Thyroid gland (tissue), 4 donors: Measurements from ENCODE around the gene SORL1. TPM values are rescaled to one million over a fixed set of nuclear protein-coding genes. Genes with fewer than 3 reads are reported as not detected.

ENCODE experiments used
- DNase-seq, 2 donors: peaks; one replicate each; pipeline ENCODE4 v3.0.0-alpha.2; 2019
- H3K27ac ChIP-seq, 3 donors: fragments of 200-600 bp; sonication (generic); 1 replicate in 2 of 3; 2 replicates in 1 of 3; pipeline ENCODE4 v1.5.1; 2016 to 2019; ENCODE audit warnings: mild to moderate bottlenecking in 1 of 3, moderate library complexity in 1 of 3
- H3K27me3 ChIP-seq: fragments of 200-600 bp; sonication (generic); one replicate; pipeline ENCODE4 v1.5.1; 2019
- H3K36me3 ChIP-seq, 2 donors: fragments of 200-600 bp; sonication (generic); one replicate each; pipeline ENCODE4 v1.5.1; 2016 to 2019
- H3K4me1 ChIP-seq, 2 donors: fragments of 200-600 bp; sonication (generic); one replicate each; pipeline ENCODE4 v1.5.1; 2017 to 2019
- H3K4me3 ChIP-seq, 3 donors: fragments of 200-600 bp; sonication (generic); replicated peaks in 1 of 3; 1 replicate in 2 of 3; 2 replicates in 1 of 3; pipeline ENCODE4 v1.5.1; 2016; ENCODE audit warnings: mild to moderate bottlenecking in 1 of 3
- H3K9me3 ChIP-seq: fragments of 200-600 bp; sonication (generic); one replicate; pipeline ENCODE4 v1.5.1; 2017
- POLR2A ChIP-seq, 2 donors: fragments of 450-650 bp; IDR thresholded peaks; one replicate each; pipeline ENCODE4 v1.6.1; 2017; ENCODE audit warnings: antibody characterized with exemption in 2 of 2, mild to moderate bottlenecking in 2 of 2, moderate library complexity in 1 of 2
- WGBS, 2 donors: methylation state at CpG; one replicate each; pipeline ENCODE4 v1.1.5; 2017; 5-methylcytosine and 5-hydroxymethylcytosine counted together
- intact Hi-C: fragments of 100-400 bp; cut with DNase I; formaldehyde crosslinking; loops from one replicate; pipeline ENCODE4 v1.15.1; 2023
- total RNA-seq, 4 donors: library from RNA; depleted of rRNA; stranded (reverse); fragments of >200 nt; gene quantifications; one replicate each; pipeline ENCODE4 v1.2.3, GENCODE V29; 2016
- TF ChIP-seq, protein P1 (sequence below), 6 experiments: fragments of 200-600 bp in 3 of 6; fragments of 450-650 bp in 3 of 6; sonication (generic) in 3 of 6; IDR thresholded peaks; one replicate each; pipeline ENCODE4 v1.5.1; 2016 to 2019; ENCODE audit warnings: antibody characterized with exemption in 6 of 6, mild to moderate bottlenecking in 2 of 6, inconsistent platforms in 1 of 6, moderate library complexity in 1 of 6

Gene SORL1
- total RNA-seq, 4 donors from 2014 or later: 19.6 to 73.8 (median 53.6) TPM

DNA sequence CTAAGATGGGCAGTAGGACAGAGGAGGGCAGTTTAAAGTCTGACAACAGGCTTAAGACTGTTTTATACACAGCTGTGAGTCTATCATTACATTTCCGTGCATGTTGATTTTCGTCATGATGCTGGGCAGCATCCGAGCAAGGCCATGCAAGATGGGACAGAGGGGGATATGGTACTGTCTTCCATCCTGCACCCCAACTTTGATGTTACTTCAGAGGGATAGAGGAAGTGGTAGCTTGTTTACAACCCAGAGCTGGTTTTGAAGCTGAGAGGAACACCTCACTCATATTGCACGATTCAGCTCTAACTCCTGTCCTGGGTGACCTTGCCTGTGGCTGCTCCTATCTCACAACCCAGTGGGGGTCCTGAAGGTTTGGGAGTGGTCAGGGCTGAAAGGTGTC is 3.0 kb upstream of the SORL1 start:
- 88 to 99% methylated on average over 4 of the region's 4 CpGs for WGBS, 2 donors
- DNase-seq: no peak
- H3K4me3 ChIP-seq: no peak overlapping the region
- no peak overlapping the region for H3K27ac ChIP-seq
- intact Hi-C loops: no loop called here
- no peaks in the 10 kb centered on the region for H3K36me3 ChIP-seq
- TF ChIP-seq, protein P1, sequence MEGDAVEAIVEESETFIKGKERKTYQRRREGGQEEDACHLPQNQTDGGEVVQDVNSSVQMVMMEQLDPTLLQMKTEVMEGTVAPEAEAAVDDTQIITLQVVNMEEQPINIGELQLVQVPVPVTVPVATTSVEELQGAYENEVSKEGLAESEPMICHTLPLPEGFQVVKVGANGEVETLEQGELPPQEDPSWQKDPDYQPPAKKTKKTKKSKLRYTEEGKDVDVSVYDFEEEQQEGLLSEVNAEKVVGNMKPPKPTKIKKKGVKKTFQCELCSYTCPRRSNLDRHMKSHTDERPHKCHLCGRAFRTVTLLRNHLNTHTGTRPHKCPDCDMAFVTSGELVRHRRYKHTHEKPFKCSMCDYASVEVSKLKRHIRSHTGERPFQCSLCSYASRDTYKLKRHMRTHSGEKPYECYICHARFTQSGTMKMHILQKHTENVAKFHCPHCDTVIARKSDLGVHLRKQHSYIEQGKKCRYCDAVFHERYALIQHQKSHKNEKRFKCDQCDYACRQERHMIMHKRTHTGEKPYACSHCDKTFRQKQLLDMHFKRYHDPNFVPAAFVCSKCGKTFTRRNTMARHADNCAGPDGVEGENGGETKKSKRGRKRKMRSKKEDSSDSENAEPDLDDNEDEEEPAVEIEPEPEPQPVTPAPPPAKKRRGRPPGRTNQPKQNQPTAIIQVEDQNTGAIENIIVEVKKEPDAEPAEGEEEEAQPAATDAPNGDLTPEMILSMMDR (IDR thresholded peaks at IDR 0.05): no peak
- TF ChIP-seq POLR2A (IDR thresholded peaks at IDR 0.05): no peak
- no peaks in the 10 kb centered on the region for H3K9me3 ChIP-seq
- no peaks in the 10 kb centered on the region for H3K27me3 ChIP-seq
- peaks cover 13 to 15% of the 10 kb centered on the region in 2 donors for H3K4me1 ChIP-seq

- WGBS, 2 donors: 91 to 92% methylated on average over 2 of the region's 2 CpGs
- Histone ChIP-seq H3K27me3 (no peaks in the 10 kb centered on the region), H3K4me1 (peaks cover 13 to 15% of the 10 kb centered on the region in 2 donors), H3K36me3 (no peaks in the 10 kb centered on the region), H3K27ac (no peak overlapping the region), H3K9me3 (no peaks in the 10 kb centered on the region), H3K4me3 (no peak overlapping the region)
- DNase-seq: no peak
- intact Hi-C loops: loop anchor here (10.0 kb wide), 1 partner anchor 125 kb away; no protein-coding TSS in a partner anchor
- no peak for TF ChIP-seq POLR2A (IDR thresholded peaks at IDR 0.05)
- TF ChIP-seq, protein P1 (IDR thresholded peaks at IDR 0.05): no peak
Observed at GRCh38 chr11:121449626-121450025, 2.5 kb upstream of the SORL1 start.

- no peaks in the 10 kb centered on the region for H3K36me3 ChIP-seq
- H3K9me3 ChIP-seq: no peaks in the 10 kb centered on the region
- peaks cover 13 to 15% of the 10 kb centered on the region in 2 donors for H3K4me1 ChIP-seq
- no peaks in the 10 kb centered on the region for H3K27me3 ChIP-seq
- no peak overlapping the region for H3K27ac ChIP-seq
- DNase-seq: no peak
- intact Hi-C loops: loop anchor here (10.0 kb wide), 1 partner anchor 124 kb away; no protein-coding TSS in a partner anchor
- TF ChIP-seq, protein P1 (IDR thresholded peaks at IDR 0.05): no peak
- TF ChIP-seq POLR2A (IDR thresholded peaks at IDR 0.05): no peak
- WGBS, 2 donors: 81 to 94% methylated on average over 1 of the region's 1 CpG
- no peak overlapping the region for H3K4me3 ChIP-seq
Observed at GRCh38 chr11:121450401-121450800, 1.7 kb upstream of the SORL1 start.

GRCh38 chr11:121451178-121451985 is 732 bp upstream of the SORL1 start:
- intact Hi-C loops: loop anchor here (10.0 kb wide), 1 partner anchor 123 kb away; no protein-coding TSS in a partner anchor
- 17 to 21% methylated on average over 18 to 19 of the region's 22 CpGs for WGBS, 2 donors
- peak overlapping the region in 2 of 3 donors; percentile 62 to 75 for H3K27ac ChIP-seq

More at GRCh38 chr11:121451178-121451985, 732 bp upstream of the SORL1 start:
- TF ChIP-seq POLR2A (IDR thresholded peaks at IDR 0.05): no peak
- TF ChIP-seq, protein P1 (IDR thresholded peaks at IDR 0.05): no peak
- Histone ChIP-seq H3K4me1 (peaks cover 13 to 15% of the 10 kb centered on the region in 2 donors), H3K27me3 (no peaks in the 10 kb centered on the region), H3K36me3 (no peaks in the 10 kb centered on the region), H3K4me3 (peak overlapping the region; percentile 38 to 68 (median 51)), H3K9me3 (no peaks in the 10 kb centered on the region)
- DNase-seq: peak; percentile 50 to 60
